ENCODE measurements around the gene PLEKHA7.

- no peak for TF ChIP-seq CTCF (IDR thresholded peaks at IDR 0.05)
- no peak for TF ChIP-seq POLR2A (IDR thresholded peaks at IDR 0.05)
These were observed 55.4 kb downstream of the PLEKHA7 start for GRCh38 chr11:16958833-16959232.

Measured in right lobe of liver (tissue), 4 donors.